Dermis microvascular lymphatic vessel endothelial cell (primary cell): ENCODE data around the gene ABHD17A. TPM values are rescaled to one million over a fixed set of nuclear protein-coding genes. Genes with fewer than 3 reads are reported as not detected.
A peak's percentile ranks its signal among the peaks of the same experiment; 100 is the strongest.
"Not testable (repeated sequence)": the region's sequence is repeated elsewhere in the genome, so short reads cannot be mapped to it uniquely, and the experiment has no call there.

Experiments used
- DNase-seq, 2 donors: peaks; one replicate each; pipeline versions ENCODE4 v3.0.0 to v3.0.0-alpha.2; 2010; ENCODE audit warnings: low read depth in 2 of 2
- total RNA-seq: library from RNA; depleted of rRNA; stranded (reverse); fragments of >200 nt; gene quantifications from 2 replicates; pipeline ENCODE4 v1.2.1, GENCODE V29; 2014

ABHD17A gene
- total RNA-seq, 1 donor from 2014 or later = 70.1 TPM

- no peak for DNase-seq
These were observed 24.9 kb upstream of the ABHD17A start for GRCh38 chr19:1910177-1910576.

- no peak for DNase-seq
These were observed 24.4 kb upstream of the ABHD17A start for GRCh38 chr19:1909761-1910080.

- no peak for DNase-seq
These were observed 23.0 kb upstream of the ABHD17A start for GRCh38 chr19:1908364-1908678.

GRCh38 chr19:1907563-1908363, 22.5 kb upstream of the ABHD17A start:
- DNase-seq = no peak

GRCh38 chr19:1906985-1907562, 21.8 kb upstream of the ABHD17A start:
- no peak for DNase-seq

- no peak for DNase-seq
These were observed 20.6 kb upstream of the ABHD17A start for GRCh38 chr19:1905863-1906375.

- DNase-seq = peak; percentile 96 to 99
These were observed 20.0 kb upstream of the ABHD17A start, which contains the start of the genes ADAT3 and SCAMP4 for GRCh38 chr19:1905110-1905862. Gene ADAT3, plus strand, starts transcription at chr19:1905399. Its CDS starts 6,649 bp downstream, at chr19:1912048. Gene SCAMP4, plus strand, starts transcription at chr19:1905399. Its CDS starts 9,621 bp downstream, at chr19:1915020.

GRCh38 chr19:1904860-1905109, 19.5 kb upstream of the ABHD17A start:
- DNase-seq = no peak

- DNase-seq = no peak
These were observed 17.6 kb upstream of the ABHD17A start for GRCh38 chr19:1902923-1903322.

- DNase-seq = no peak
These were observed 16.7 kb upstream of the ABHD17A start for GRCh38 chr19:1901940-1902404.

- DNase-seq = no peak
These were observed 11.2 kb upstream of the ABHD17A start for GRCh38 chr19:1896508-1896907.

GRCh38 chr19:1893791-1894190, 8.5 kb upstream of the ABHD17A start:
- no peak for DNase-seq

- DNase-seq = no peak
These were observed 4.6 kb upstream of the ABHD17A start for GRCh38 chr19:1889907-1890306.

- no peak for DNase-seq
These were observed 3.1 kb upstream of the ABHD17A start for GRCh38 chr19:1888385-1888784.

GRCh38 chr19:1886360-1886759, 1.1 kb upstream of the ABHD17A start:
- not testable (repeated sequence) for DNase-seq

GRCh38 chr19:1884719-1885334, 469 bp downstream of the ABHD17A start:
- peak in 1 of 2 donors; percentile 34 for DNase-seq

- no peak for DNase-seq
These were observed 991 bp downstream of the ABHD17A start for GRCh38 chr19:1884291-1884718.

GRCh38 chr19:1883784-1884183, 1.5 kb downstream of the ABHD17A start:
- no peak for DNase-seq

GRCh38 chr19:1882786-1883692, 2.3 kb downstream of the ABHD17A start:
- no peak for DNase-seq

- peak in 1 of 2 donors; percentile 62 for DNase-seq
These were observed 3.1 kb downstream of the ABHD17A start for GRCh38 chr19:1882089-1882785.
